WTC11 (cell line): ENCODE results near the gene LPCAT1. TPM values are rescaled to one million over a fixed set of nuclear protein-coding genes. Genes with fewer than 3 reads are reported as not detected.

Source experiments
- ATAC-seq: fragments of 200-7000 bp; cut with Tn5 transposase; 2 replicates; pipeline ENCODE4 v1.10.0; 2021; ENCODE audit warnings: mild to moderate bottlenecking, moderate library complexity
- CTCF ChIA-PET: fragments of 300-600 bp; sonication (Branson Sonifier 250); formaldehyde crosslinking; loops from one replicate; lab custom pipeline; 2021; ENCODE audit warnings: antibody characterized with exemption; lab: Charles Lee
- POLR2A ChIA-PET: fragments of 350-600 bp; sonication (Branson Sonifier 250); formaldehyde crosslinking; loops from one replicate; lab custom pipeline; 2021; ENCODE audit warnings: antibody characterized with exemption; lab: Charles Lee
- DNase-seq: peaks from one replicate; pipeline ENCODE4 v3.0.0; 2021; ENCODE audit warnings: low spot score
- H3K27ac Mint-ChIP-seq: 2 replicates; pipeline ENCODE4 v1.8.0; 2021; ENCODE audit warnings: mixed read lengths
- H3K27me3 Mint-ChIP-seq: 2 replicates; pipeline ENCODE4 v1.8.0; 2021; ENCODE audit warnings: low read depth, mild to moderate bottlenecking, moderate library complexity, mixed read lengths
- H3K36me3 Mint-ChIP-seq: 2 replicates; pipeline ENCODE4 v1.8.0; 2021; ENCODE audit warnings: mixed read lengths
- H3K4me1 Mint-ChIP-seq: 2 replicates; pipeline ENCODE4 v1.8.0; 2022; ENCODE audit warnings: mixed read lengths
- H3K4me3 Mint-ChIP-seq: 2 replicates; pipeline ENCODE4 v1.8.0; 2021; ENCODE audit warnings: mild to moderate bottlenecking, moderate library complexity, mixed read lengths
- H3K9me3 Mint-ChIP-seq: 2 replicates; pipeline ENCODE4 v1.8.0; 2021; ENCODE audit warnings: mixed read lengths
- ARID4B ChIP-seq: sonication (generic); formaldehyde crosslinking; IDR thresholded peaks from 2 replicates; pipeline ENCODE4 v1.8.0; 2023; ENCODE audit warnings: missing genetic modification reagents, mild to moderate bottlenecking, borderline replicate concordance
- E2F5 ChIP-seq: sonication (generic); formaldehyde crosslinking; IDR thresholded peaks from 2 replicates; pipeline ENCODE4 v1.8.1; 2022; ENCODE audit warnings: mild to moderate bottlenecking, moderate library complexity, missing genetic modification reagents
- EMX1 ChIP-seq: fragments of 250-450 bp; sonication (Bioruptor Pico); IDR thresholded peaks from 2 replicates; pipeline ENCODE4 v1.8.0; 2021; ENCODE audit warnings: mild to moderate bottlenecking
- FOXJ3 ChIP-seq: sonication (generic); formaldehyde crosslinking; IDR thresholded peaks from 2 replicates; pipeline ENCODE4 v1.9.0; 2021; ENCODE audit warnings: missing genetic modification reagents, mild to moderate bottlenecking, borderline replicate concordance
- FOXK1 ChIP-seq: sonication (generic); formaldehyde crosslinking; IDR thresholded peaks from 2 replicates; pipeline ENCODE4 v1.8.0; 2022; ENCODE audit warnings: mild to moderate bottlenecking, moderate library complexity, missing genetic modification reagents
- GABPB1 ChIP-seq: sonication (generic); formaldehyde crosslinking; IDR thresholded peaks from 2 replicates; pipeline ENCODE4 v1.8.1; 2023; ENCODE audit warnings: mild to moderate bottlenecking, missing genetic modification reagents
- HMGA2 ChIP-seq: fragments of 250-450 bp; sonication (Bioruptor Pico); IDR thresholded peaks from 2 replicates; pipeline ENCODE4 v1.4.0; 2021; ENCODE audit warnings: mild to moderate bottlenecking, moderate library complexity
- IRF1 ChIP-seq: sonication (generic); formaldehyde crosslinking; IDR thresholded peaks from 2 replicates; pipeline ENCODE4 v1.8.0; 2023; ENCODE audit warnings: missing genetic modification reagents
- NR2C2 ChIP-seq: sonication (generic); formaldehyde crosslinking; IDR thresholded peaks from 2 replicates; pipeline ENCODE4 v1.8.0; 2022; ENCODE audit warnings: mild to moderate bottlenecking, missing genetic modification reagents
- OVOL2 ChIP-seq: fragments of 250-450 bp; sonication (Bioruptor Pico); IDR thresholded peaks from 2 replicates; pipeline ENCODE4 v1.9.0; 2021; ENCODE audit warnings: mild to moderate bottlenecking, borderline replicate concordance
- SMAD3 ChIP-seq: sonication (generic); formaldehyde crosslinking; IDR thresholded peaks from 2 replicates; pipeline ENCODE4 v1.8.0; 2022; ENCODE audit warnings: missing genetic modification reagents, mild to moderate bottlenecking, borderline replicate concordance
- STAT6 ChIP-seq: sonication (generic); formaldehyde crosslinking; conservative IDR thresholded peaks from 2 replicates; pipeline ENCODE4 v1.8.1; 2023; ENCODE audit warnings: mild to moderate bottlenecking, low read depth, missing genetic modification reagents, moderate library complexity
- ZNF281 ChIP-seq: sonication (generic); formaldehyde crosslinking; IDR thresholded peaks from 2 replicates; pipeline ENCODE4 v1.8.0; 2023; ENCODE audit warnings: mild to moderate bottlenecking, missing genetic modification reagents
- ZNF396 ChIP-seq: fragments of 250-450 bp; sonication (Bioruptor Pico); IDR thresholded peaks from 2 replicates; pipeline ENCODE4 v1.8.0; 2021; ENCODE audit warnings: mild to moderate bottlenecking, moderate library complexity, borderline replicate concordance
- total RNA-seq: library from RNA; stranded (reverse); gene quantifications from 3 replicates; pipeline ENCODE4 v1.2.3, GENCODE V29; 2021
- TF ChIP-seq, protein P1 (sequence below): sonication (generic); formaldehyde crosslinking; IDR thresholded peaks from 2 replicates; pipeline ENCODE4 v1.8.0; 2022; ENCODE audit warnings: mild to moderate bottlenecking, missing genetic modification reagents
- TF ChIP-seq, protein P2 (sequence below): sonication (generic); formaldehyde crosslinking; IDR thresholded peaks from 2 replicates; pipeline ENCODE4 v1.8.0; 2022; ENCODE audit warnings: missing genetic modification reagents
- TF ChIP-seq, protein P3 (sequence below): sonication (generic); formaldehyde crosslinking; IDR thresholded peaks from 2 replicates; pipeline ENCODE4 v1.8.1; 2022; ENCODE audit warnings: low read depth, missing genetic modification reagents, borderline replicate concordance

LPCAT1 gene
- total RNA-seq, 1 experiment from 2014 or later: 206 TPM

DNA sequence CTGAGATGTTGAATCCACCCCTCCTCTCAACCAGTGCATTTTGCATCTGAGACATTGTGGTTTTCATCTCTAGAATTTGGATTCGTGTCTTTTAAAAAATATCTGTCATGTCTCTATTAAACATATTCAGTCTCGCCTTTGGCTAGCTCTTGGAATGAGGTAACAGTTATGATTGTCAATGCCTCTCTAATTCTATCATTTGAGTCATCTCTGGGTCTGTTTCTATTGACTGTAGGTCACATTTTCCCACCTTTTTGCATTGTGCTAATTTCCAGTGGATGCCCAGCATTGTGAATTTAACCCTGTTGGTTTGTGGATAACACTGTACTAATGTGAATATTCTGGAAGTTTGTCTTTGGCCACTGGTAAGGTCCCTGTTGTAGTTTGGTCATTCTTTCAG lies 70.1 kb downstream of the LPCAT1 start (continued):
- TF ChIP-seq, protein P1, sequence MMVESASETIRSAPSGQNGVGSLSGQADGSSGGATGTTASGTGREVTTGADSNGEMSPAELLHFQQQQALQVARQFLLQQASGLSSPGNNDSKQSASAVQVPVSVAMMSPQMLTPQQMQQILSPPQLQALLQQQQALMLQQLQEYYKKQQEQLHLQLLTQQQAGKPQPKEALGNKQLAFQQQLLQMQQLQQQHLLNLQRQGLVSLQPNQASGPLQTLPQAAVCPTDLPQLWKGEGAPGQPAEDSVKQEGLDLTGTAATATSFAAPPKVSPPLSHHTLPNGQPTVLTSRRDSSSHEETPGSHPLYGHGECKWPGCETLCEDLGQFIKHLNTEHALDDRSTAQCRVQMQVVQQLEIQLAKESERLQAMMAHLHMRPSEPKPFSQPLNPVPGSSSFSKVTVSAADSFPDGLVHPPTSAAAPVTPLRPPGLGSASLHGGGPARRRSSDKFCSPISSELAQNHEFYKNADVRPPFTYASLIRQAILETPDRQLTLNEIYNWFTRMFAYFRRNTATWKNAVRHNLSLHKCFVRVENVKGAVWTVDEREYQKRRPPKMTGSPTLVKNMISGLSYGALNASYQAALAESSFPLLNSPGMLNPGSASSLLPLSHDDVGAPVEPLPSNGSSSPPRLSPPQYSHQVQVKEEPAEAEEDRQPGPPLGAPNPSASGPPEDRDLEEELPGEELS (CRISPR knock-in tag): no peak
- TF ChIP-seq, protein P2, sequence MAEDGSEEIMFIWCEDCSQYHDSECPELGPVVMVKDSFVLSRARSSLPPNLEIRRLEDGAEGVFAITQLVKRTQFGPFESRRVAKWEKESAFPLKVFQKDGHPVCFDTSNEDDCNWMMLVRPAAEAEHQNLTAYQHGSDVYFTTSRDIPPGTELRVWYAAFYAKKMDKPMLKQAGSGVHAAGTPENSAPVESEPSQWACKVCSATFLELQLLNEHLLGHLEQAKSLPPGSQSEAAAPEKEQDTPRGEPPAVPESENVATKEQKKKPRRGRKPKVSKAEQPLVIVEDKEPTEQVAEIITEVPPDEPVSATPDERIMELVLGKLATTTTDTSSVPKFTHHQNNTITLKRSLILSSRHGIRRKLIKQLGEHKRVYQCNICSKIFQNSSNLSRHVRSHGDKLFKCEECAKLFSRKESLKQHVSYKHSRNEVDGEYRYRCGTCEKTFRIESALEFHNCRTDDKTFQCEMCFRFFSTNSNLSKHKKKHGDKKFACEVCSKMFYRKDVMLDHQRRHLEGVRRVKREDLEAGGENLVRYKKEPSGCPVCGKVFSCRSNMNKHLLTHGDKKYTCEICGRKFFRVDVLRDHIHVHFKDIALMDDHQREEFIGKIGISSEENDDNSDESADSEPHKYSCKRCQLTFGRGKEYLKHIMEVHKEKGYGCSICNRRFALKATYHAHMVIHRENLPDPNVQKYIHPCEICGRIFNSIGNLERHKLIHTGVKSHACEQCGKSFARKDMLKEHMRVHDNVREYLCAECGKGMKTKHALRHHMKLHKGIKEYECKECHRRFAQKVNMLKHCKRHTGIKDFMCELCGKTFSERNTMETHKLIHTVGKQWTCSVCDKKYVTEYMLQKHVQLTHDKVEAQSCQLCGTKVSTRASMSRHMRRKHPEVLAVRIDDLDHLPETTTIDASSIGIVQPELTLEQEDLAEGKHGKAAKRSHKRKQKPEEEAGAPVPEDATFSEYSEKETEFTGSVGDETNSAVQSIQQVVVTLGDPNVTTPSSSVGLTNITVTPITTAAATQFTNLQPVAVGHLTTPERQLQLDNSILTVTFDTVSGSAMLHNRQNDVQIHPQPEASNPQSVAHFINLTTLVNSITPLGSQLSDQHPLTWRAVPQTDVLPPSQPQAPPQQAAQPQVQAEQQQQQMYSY (CRISPR knock-in tag): no peak
- TF ChIP-seq FOXJ3 (CRISPR knock-in tag) (no peak), E2F5 (CRISPR knock-in tag) (no peak), GABPB1 (CRISPR knock-in tag) (no peak), ZNF396 (CRISPR knock-in tag) (no peak), SMAD3 (CRISPR knock-in tag) (no peak), OVOL2 (CRISPR knock-in tag) (no peak)

DNA sequence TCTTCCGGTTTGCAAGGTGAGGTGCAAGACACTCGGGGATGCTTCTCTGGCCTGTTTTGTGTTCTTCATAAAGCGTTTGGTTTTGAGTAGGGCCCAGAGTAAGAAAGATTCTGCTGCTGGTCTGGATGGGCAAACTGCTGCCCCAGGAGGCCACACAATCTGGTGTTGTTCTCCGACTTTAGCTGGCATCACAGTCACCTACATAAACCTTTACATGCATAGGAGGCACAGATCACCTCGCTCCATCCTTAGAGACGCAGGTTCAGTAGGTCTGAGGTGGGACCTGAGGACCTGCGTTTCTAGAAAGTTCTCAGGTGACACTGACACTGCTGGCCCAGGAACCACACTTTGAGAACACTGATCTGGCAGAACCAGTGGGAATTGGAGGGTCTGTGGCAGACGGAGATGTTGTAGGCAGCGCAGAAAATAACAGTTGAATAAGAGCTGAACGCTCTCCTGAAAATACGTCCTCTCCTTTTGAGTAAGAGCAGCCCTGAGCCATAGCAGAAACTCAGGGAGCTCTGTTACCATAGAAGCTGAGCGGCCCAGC lies 74.6 kb downstream of the LPCAT1 start:
- H3K4me1 Mint-ChIP-seq: peaks cover 3% of the 10 kb centered on the region
- H3K4me3 Mint-ChIP-seq: no peak overlapping the region
- H3K9me3 Mint-ChIP-seq: peaks cover 23% of the 10 kb centered on the region
- peaks cover 81% of the 10 kb centered on the region for H3K27me3 Mint-ChIP-seq
- ChIA-PET POLR2A (no interaction called here), CTCF (no interaction called here)
- no peak for DNase-seq
- no peak overlapping the region for H3K27ac Mint-ChIP-seq
- ATAC-seq: no peak
- H3K36me3 Mint-ChIP-seq: peaks cover 16% of the 10 kb centered on the region
- TF ChIP-seq, protein P3, sequence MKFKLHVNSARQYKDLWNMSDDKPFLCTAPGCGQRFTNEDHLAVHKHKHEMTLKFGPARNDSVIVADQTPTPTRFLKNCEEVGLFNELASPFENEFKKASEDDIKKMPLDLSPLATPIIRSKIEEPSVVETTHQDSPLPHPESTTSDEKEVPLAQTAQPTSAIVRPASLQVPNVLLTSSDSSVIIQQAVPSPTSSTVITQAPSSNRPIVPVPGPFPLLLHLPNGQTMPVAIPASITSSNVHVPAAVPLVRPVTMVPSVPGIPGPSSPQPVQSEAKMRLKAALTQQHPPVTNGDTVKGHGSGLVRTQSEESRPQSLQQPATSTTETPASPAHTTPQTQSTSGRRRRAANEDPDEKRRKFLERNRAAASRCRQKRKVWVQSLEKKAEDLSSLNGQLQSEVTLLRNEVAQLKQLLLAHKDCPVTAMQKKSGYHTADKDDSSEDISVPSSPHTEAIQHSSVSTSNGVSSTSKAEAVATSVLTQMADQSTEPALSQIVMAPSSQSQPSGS (CRISPR knock-in tag): no peak
- TF ChIP-seq ARID4B (no peak), NR2C2 (CRISPR knock-in tag) (no peak), EMX1 (CRISPR knock-in tag) (no peak), IRF1 (no peak), HMGA2 (CRISPR knock-in tag) (no peak), FOXK1 (no peak), ZNF281 (no peak), STAT6 (no peak)
